Naive thymus-derived CD8-positive, alpha-beta T cell (primary cell): ENCODE measurements around the gene C13orf46. TPM values are rescaled to one million over a fixed set of nuclear protein-coding genes. Genes with fewer than 3 reads are reported as not detected.

Source experiments
- ATAC-seq, 2 donors: fragments of 150-1000 bp; cut with Tn5 transposase in 1 of 2; sonication (Bioruptor Pico), chemical (Tn5 transposase) in 1 of 2; 1 replicate in 1 of 2; 2 replicates in 1 of 2; pipeline ENCODE4 v1.10.0; 2021; ENCODE audit warnings: mild to moderate bottlenecking in 2 of 2, moderate library complexity in 2 of 2
- POLR2A ChIA-PET: fragments of 350-600 bp; sonication (Branson Sonifier 250); formaldehyde crosslinking; loops from one replicate; lab custom pipeline; 2021; ENCODE audit warnings: antibody characterized with exemption; lab: Charles Lee
- DNase-seq, 10 donors: peaks; one replicate each; pipeline versions ENCODE4 v3.0.0 to v3.0.0-alpha.2; 2020 to 2022
- H3K27ac Mint-ChIP-seq, 10 donors: one replicate each; pipeline ENCODE4 v1.8.0; 2020 to 2022; ENCODE audit warnings: mild to moderate bottlenecking in 10 of 10, mixed read lengths in 10 of 10, moderate library complexity in 4 of 10, inconsistent platforms in 1 of 10
- H3K27me3 Mint-ChIP-seq, 5 donors: one replicate each; pipeline ENCODE4 v1.8.0; 2021 to 2022; ENCODE audit warnings: mixed read lengths in 5 of 5
- H3K36me3 Mint-ChIP-seq, 3 donors: one replicate each; pipeline ENCODE4 v1.8.0; 2020 to 2022; ENCODE audit warnings: mixed read lengths in 3 of 3, mild to moderate bottlenecking in 2 of 3, inconsistent platforms in 1 of 3
- H3K4me1 Mint-ChIP-seq, 4 donors: one replicate each; pipeline ENCODE4 v1.8.0; 2021 to 2022; ENCODE audit warnings: mixed read lengths in 4 of 4
- H3K4me3 Mint-ChIP-seq, 10 donors: one replicate each; pipeline ENCODE4 v1.8.0; 2020 to 2022; ENCODE audit warnings: mild to moderate bottlenecking in 10 of 10, mixed read lengths in 10 of 10, moderate library complexity in 6 of 10, inconsistent platforms in 1 of 10
- H3K9me3 Mint-ChIP-seq, 9 donors: one replicate each; pipeline ENCODE4 v1.8.0; 2020 to 2022; ENCODE audit warnings: mixed read lengths in 9 of 9, mild to moderate bottlenecking in 3 of 9, inconsistent platforms in 1 of 9, moderate library complexity in 1 of 9
- polyA plus RNA-seq, 3 donors: library from polyadenylated mRNA; unstranded; fragments of 300-500 nt; fragmentation: Illumina TruSeq; gene quantifications; one replicate each; pipeline ENCODE4 v1.2.3, GENCODE V29; 2021
- total RNA-seq, 8 experiments: library from RNA in 2 of 8; stranded (reverse) in 2 of 8; gene quantifications; one replicate each; pipeline ENCODE4 v1.2.3 and lab custom pipeline; 2021 to 2026

C13orf46 gene
- total and polyA plus RNA-seq, 5 experiments from 2014 or later, result 0.43 to 16.2 (median 1.8) TPM

DNA sequence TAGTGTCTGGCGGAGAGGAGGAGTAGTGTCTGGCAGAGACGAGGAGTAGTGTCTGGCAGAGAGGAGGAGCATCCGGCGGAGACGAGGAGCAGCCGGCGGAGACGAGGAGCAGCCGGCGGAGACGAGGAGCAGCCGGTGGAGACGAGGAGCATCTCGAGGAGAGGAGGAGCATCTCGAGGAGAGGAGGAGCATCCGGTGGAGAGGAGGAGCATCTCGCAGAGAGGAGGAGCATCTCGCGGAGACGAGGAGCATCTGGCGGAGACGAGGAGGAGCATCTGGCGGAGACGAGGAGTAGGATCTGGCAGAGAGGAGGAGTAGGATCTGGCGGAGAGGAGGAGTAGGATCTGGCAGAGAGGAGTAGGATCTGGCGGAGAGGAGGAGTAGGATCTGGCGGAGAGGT lies 18.2 kb downstream of the C13orf46 start:
- Mint-ChIP-seq H3K4me1 (peaks cover 3 to 17% (median 11%) of the 10 kb centered on the region in 4 donors), H3K27me3 (no peaks in the 10 kb centered on the region), H3K4me3 (peak overlapping the region in 2 of 10 donors; percentile 34 to 42), H3K27ac (peak overlapping the region in 4 of 10 donors; percentile 37 to 92 (median 89)), H3K36me3 (peaks cover 4 to 32% (median 16%) of the 10 kb centered on the region in 3 donors), H3K9me3 (peaks cover 0 to 5% (median 0%) of the 10 kb centered on the region in 9 donors)
- DNase-seq (peak in 1 of 10 donors; percentile 31), ATAC-seq (no peak)
- POLR2A ChIA-PET, result no interaction called here

GRCh38 chr13:113955235-113955634 lies 18.6 kb downstream of the C13orf46 start:
- Mint-ChIP-seq H3K4me3 (peak overlapping the region in 3 of 10 donors; percentile 22 to 65 (median 42)), H3K36me3 (peaks cover 4 to 29% (median 13%) of the 10 kb centered on the region in 3 donors), H3K9me3 (peaks cover 0 to 5% (median 0%) of the 10 kb centered on the region in 9 donors), H3K4me1 (peaks cover 5 to 21% (median 13%) of the 10 kb centered on the region in 4 donors), H3K27me3 (no peaks in the 10 kb centered on the region), H3K27ac (peak overlapping the region in 3 of 10 donors; percentile 50 to 91 (median 80))
- ATAC-seq, result no peak
- peak in 1 of 10 donors; percentile 36 for DNase-seq
- POLR2A ChIA-PET, result no interaction called here

GRCh38 chr13:113954046-113954835 lies 19.6 kb downstream of the C13orf46 start:
- DNase-seq (peak in 1 of 10 donors; percentile 59), ATAC-seq (no peak)
- Mint-ChIP-seq H3K27ac (peak overlapping the region in 4 of 10 donors; percentile 35 to 80 (median 52)), H3K36me3 (peaks cover 3 to 23% (median 10%) of the 10 kb centered on the region in 3 donors), H3K4me1 (peaks cover 6 to 21% (median 13%) of the 10 kb centered on the region in 4 donors), H3K9me3 (peaks cover 0 to 4% (median 0%) of the 10 kb centered on the region in 9 donors), H3K4me3 (peak overlapping the region in 2 of 10 donors; percentile 43 to 62), H3K27me3 (no peaks in the 10 kb centered on the region)
- POLR2A ChIA-PET, result no interaction called here

DNA sequence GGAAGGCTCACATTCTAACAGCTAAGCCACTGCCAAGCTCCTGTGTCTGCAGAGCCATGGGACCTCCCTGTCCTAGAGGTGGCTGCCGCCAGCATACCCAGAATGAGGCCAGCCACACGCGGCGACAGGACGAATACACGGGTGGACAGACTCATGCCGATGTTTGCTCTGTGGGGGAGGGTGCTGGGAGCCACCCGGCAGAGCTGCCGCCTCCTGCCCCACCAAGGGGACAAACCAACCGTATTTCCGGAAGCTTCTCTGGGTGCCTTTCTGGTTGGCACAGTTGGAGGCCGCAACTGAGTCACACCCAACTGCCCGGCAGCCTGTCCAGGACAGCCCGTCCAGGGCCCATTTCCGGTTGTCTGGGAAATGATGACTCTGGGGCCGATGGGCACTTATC lies 20.3 kb downstream of the C13orf46 start:
- H3K9me3 Mint-ChIP-seq, result peaks cover 0 to 3% (median 0%) of the 10 kb centered on the region in 9 donors
- POLR2A ChIA-PET, result no interaction called here
- no peak overlapping the region for H3K4me3 Mint-ChIP-seq
- ATAC-seq (no peak), DNase-seq (peak in 1 of 10 donors; percentile 42)
- peak overlapping the region in 1 of 10 donors; percentile 35 for H3K27ac Mint-ChIP-seq
- H3K36me3 Mint-ChIP-seq, result peaks cover 0 to 22% (median 8%) of the 10 kb centered on the region in 3 donors
- peaks cover 11 to 17% (median 14%) of the 10 kb centered on the region in 4 donors for H3K4me1 Mint-ChIP-seq
- no peaks in the 10 kb centered on the region for H3K27me3 Mint-ChIP-seq

DNA sequence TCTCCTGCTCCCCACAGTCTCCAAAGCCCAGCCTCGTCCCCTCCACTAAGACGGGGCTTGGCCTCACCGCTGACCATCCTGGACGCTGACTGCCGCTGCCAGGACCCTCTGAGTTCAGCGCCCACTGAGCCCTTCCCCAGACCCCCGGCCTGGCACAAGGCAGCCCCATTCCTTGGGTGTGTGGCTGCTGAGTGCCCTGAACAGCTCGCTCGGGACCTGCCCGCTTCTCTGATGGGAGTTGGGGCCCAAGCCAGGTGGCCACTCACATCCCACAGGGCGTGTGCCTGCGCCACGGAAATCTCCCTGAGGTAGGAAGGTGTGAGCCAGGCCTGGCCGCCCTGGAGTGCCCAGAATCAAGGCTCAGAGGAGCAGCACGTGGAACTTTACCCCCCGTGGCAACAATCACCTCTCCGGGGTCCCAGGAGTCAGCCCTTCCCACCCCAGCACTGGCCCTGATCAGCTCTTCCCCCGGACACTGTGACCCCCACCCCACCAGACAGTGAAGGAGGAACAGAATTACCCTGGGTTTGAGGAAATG lies 20.8 kb downstream of the C13orf46 start:
- Mint-ChIP-seq H3K27me3 (no peaks in the 10 kb centered on the region), H3K4me3 (no peak overlapping the region), H3K36me3 (peaks cover 0 to 23% (median 8%) of the 10 kb centered on the region in 3 donors), H3K4me1 (peaks cover 7 to 20% (median 15%) of the 10 kb centered on the region in 4 donors), H3K9me3 (no peaks in the 10 kb centered on the region), H3K27ac (peak overlapping the region in 1 of 10 donors; percentile 71)
- POLR2A ChIA-PET, result no interaction called here
- ATAC-seq, result no peak
- peak in 1 of 10 donors; percentile 58 for DNase-seq

DNA sequence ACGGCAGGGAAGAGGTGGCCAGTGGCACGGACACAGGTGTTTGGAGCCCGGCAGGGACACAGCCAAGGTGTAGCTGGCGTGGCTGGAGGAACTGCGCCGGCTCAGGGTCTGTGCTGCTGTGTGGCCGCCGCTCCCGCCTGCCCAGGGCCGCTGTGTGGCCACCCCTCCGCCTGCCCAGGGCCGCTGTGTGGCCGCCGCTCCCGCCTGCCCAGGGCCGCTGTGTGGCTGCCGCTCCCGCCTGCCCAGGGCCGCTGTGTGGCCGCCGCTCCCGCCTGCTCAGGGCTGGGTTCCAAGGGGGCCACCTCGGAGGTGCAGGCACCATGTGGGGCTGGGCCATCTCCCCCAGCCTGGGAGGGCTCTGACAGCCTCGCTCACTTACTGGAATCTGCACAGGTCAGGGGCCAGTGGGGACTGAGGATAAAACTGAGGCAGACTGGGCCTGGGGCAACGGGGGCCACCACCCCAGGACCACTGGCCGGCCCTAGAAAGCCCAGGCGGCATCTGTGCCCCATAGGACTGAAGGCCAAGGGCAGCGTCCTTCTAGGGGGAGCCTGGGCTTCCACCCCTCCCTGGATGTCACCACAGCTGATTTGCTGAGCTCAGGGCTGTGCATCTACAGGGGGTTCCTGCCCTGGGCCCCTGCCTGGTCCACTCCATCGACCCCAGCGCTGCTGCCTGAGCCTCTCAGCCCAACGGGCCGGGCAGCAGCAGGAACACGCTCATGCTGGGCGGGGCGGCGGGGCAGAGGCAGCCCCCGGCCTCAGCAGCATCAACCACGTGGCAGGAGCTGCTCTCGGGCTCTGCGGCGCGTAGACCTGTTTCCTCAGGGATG lies 21.5 kb downstream of the C13orf46 start:
- H3K9me3 Mint-ChIP-seq, result no peaks in the 10 kb centered on the region
- H3K4me3 Mint-ChIP-seq, result no peak overlapping the region
- POLR2A ChIA-PET, result no interaction called here
- peaks cover 0 to 22% (median 8%) of the 10 kb centered on the region in 3 donors for H3K36me3 Mint-ChIP-seq
- DNase-seq, result peak in 1 of 10 donors; percentile 16
- peak overlapping the region in 2 of 10 donors; percentile 46 to 84 for H3K27ac Mint-ChIP-seq
- ATAC-seq, result no peak
- no peaks in the 10 kb centered on the region for H3K27me3 Mint-ChIP-seq
- H3K4me1 Mint-ChIP-seq, result peaks cover under 1 to 22% (median 13%) of the 10 kb centered on the region in 4 donors

- peaks cover 0 to 2% (median 0%) of the 10 kb centered on the region in 9 donors for H3K9me3 Mint-ChIP-seq
- peaks cover 4 to 22% (median 13%) of the 10 kb centered on the region in 4 donors for H3K4me1 Mint-ChIP-seq
- ATAC-seq (peak; percentile 71 to 72), DNase-seq (peak in 9 of 10 donors; percentile 23 to 67 (median 40))
- POLR2A ChIA-PET, result no interaction called here
- H3K27me3 Mint-ChIP-seq, result no peaks in the 10 kb centered on the region
- H3K4me3 Mint-ChIP-seq, result no peak overlapping the region
- H3K27ac Mint-ChIP-seq, result peak overlapping the region in 5 of 10 donors; percentile 9 to 84 (median 46)
- H3K36me3 Mint-ChIP-seq, result peaks cover 0 to 18% (median 8%) of the 10 kb centered on the region in 3 donors
Measured at GRCh38 chr13:113951246-113951999, 22.5 kb downstream of the C13orf46 start.

DNA sequence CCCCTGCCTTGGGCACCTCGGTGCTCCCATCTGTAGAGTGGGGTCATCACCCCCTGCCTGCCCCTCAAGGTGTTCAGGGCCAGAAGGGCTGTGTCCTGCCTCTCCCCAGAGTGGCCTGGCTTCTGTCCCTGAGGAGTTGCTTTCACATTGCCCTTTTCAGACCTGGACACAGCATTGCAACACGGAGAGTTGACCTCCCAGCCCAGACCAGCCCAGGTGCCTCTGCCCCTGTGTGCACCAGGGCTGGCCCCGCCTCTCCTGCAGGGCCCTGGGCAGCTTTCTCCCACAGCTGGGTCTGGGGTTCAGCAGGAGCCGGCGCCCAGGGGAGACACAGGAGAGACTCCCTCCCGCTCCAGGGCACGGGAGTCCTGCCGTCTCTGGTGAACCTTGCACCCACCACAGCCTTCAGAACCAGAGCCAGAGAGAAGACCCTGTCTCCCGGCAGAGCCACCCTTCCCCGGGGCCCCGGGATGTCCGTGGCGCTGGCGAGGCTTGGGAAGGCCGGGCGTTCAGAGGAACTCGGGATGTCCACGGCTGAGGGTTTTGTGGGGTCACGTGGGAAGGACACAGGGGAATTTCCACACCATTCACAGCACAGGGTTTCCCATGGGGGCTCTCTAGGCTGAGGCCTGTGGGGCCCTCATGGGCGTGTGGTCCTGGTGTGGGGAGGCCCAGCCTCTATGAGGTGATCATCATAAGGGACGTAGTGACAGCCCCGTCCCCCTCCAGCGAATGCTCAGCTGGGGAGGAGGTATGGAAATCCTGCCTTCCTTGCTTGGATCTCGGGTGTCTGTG lies 23.2 kb downstream of the C13orf46 start:
- ATAC-seq (peak; percentile 31 to 32), DNase-seq (peak in 1 of 10 donors; percentile 62)
- POLR2A ChIA-PET, result no interaction called here
- Mint-ChIP-seq H3K36me3 (peaks cover 0 to 12% (median 4%) of the 10 kb centered on the region in 3 donors), H3K9me3 (peaks cover 0 to 2% (median 0%) of the 10 kb centered on the region in 9 donors), H3K27ac (peak overlapping the region in 4 of 10 donors; percentile 9 to 84 (median 46)), H3K27me3 (no peaks in the 10 kb centered on the region), H3K4me3 (no peak overlapping the region), H3K4me1 (peaks cover 4 to 26% (median 15%) of the 10 kb centered on the region in 4 donors)

GRCh38 chr13:113949546-113949945 lies 24.3 kb downstream of the C13orf46 start:
- POLR2A ChIA-PET, result no interaction called here
- peak in 1 of 10 donors; percentile 8 for DNase-seq

GRCh38 chr13:113948034-113948742 lies 25.7 kb downstream of the C13orf46 start:
- Mint-ChIP-seq H3K4me1 (peaks cover 4 to 27% (median 19%) of the 10 kb centered on the region in 4 donors), H3K27me3 (no peaks in the 10 kb centered on the region), H3K36me3 (peaks cover 0 to 4% (median 0%) of the 10 kb centered on the region in 3 donors), H3K27ac (peak overlapping the region in 8 of 10 donors; percentile 6 to 88 (median 56)), H3K4me3 (peak overlapping the region in 2 of 10 donors; percentile 24 to 42), H3K9me3 (peaks cover 0 to 2% (median 0%) of the 10 kb centered on the region in 9 donors)
- POLR2A ChIA-PET, result no interaction called here
- DNase-seq, result peak in 1 of 10 donors; percentile 30
- ATAC-seq, result no peak

More at GRCh38 chr13:113949546-113949945, 24.3 kb downstream of the C13orf46 start:
- Mint-ChIP-seq H3K36me3 (peaks cover 0 to 5% (median 4%) of the 10 kb centered on the region in 3 donors), H3K4me1 (peaks cover 4 to 27% (median 17%) of the 10 kb centered on the region in 4 donors), H3K27ac (peak overlapping the region in 1 of 10 donors; percentile 67), H3K9me3 (peaks cover 0 to 2% (median 0%) of the 10 kb centered on the region in 9 donors), H3K27me3 (no peaks in the 10 kb centered on the region), H3K4me3 (peak overlapping the region in 1 of 10 donors; percentile 41)
- no peak for ATAC-seq
